Measurements from ENCODE around the gene RMRP. TPM values are rescaled to one million over a fixed set of nuclear protein-coding genes. Genes with fewer than 3 reads are reported as not detected.
A peak's percentile ranks its signal among the peaks of the same experiment; 100 is the strongest.

The RMRP gene
- total RNA-seq, 4 donors from 2014 or later, result 3,539 to 11,174 (median 6,303) TPM

DNA sequence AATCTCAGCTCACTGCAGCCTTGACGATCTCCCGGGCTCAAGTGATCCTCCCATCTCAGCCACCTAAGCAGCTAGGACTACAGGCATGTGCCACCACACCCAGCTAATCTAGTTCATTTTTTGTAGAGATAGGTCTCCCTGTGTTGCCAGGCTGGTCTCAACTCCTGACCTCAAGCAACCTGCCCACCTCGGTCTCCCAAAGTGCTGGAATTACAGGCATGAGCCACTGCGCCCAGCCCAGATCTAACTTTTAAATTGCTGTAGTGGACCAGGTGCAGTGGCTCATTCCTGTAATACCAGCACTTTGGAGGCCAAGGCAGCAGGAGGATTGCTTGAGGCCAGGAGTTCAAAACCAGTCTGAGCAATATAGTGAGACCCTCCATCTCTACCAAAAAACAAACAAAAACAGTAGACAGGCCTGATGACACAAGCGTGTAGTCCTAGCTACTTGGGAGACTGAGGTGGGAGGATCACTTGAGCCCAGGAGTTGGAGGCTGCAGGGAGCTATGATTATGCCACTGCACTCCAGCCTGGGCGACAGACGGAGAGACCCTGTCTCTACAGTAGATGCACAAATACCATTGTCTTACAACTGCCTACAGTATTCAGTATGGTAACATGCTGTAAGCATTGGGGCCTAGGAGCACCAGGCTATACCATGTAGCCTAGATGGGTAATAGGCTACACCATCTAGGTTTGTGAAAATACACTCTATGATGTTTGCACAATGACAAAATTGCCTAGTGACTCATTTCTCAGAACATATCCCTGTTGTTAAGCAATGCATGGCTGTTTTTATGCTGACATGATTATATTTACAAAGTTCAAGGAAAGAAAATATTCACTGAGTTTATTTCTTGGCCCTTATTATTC, 5.6 kb downstream of the RMRP start:
- Histone ChIP-seq H3K36me3 (no peaks in the 10 kb centered on the region), H3K4me1 (peaks cover 2 to 3% of the 10 kb centered on the region in 2 donors), H3K4me3 (replicated peaks in 1 of 3) (no peak overlapping the region), H3K27ac (no peak overlapping the region), H3K9me3 (no peaks in the 10 kb centered on the region), H3K27me3 (no peaks in the 10 kb centered on the region)
- intact Hi-C loops (cut with DNase I), result loop anchor here (5.0 kb wide), 1 partner anchor 75 kb away; no protein-coding TSS in a partner anchor
- WGBS, 2 donors, result 84% methylated on average over 7 of the region's 7 CpGs
- DNase-seq, result no peak
- TF ChIP-seq, protein P1, sequence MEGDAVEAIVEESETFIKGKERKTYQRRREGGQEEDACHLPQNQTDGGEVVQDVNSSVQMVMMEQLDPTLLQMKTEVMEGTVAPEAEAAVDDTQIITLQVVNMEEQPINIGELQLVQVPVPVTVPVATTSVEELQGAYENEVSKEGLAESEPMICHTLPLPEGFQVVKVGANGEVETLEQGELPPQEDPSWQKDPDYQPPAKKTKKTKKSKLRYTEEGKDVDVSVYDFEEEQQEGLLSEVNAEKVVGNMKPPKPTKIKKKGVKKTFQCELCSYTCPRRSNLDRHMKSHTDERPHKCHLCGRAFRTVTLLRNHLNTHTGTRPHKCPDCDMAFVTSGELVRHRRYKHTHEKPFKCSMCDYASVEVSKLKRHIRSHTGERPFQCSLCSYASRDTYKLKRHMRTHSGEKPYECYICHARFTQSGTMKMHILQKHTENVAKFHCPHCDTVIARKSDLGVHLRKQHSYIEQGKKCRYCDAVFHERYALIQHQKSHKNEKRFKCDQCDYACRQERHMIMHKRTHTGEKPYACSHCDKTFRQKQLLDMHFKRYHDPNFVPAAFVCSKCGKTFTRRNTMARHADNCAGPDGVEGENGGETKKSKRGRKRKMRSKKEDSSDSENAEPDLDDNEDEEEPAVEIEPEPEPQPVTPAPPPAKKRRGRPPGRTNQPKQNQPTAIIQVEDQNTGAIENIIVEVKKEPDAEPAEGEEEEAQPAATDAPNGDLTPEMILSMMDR (IDR thresholded peaks at IDR 0.05), result no peak
- no peak for TF ChIP-seq POLR2A (IDR thresholded peaks at IDR 0.05)

DNA sequence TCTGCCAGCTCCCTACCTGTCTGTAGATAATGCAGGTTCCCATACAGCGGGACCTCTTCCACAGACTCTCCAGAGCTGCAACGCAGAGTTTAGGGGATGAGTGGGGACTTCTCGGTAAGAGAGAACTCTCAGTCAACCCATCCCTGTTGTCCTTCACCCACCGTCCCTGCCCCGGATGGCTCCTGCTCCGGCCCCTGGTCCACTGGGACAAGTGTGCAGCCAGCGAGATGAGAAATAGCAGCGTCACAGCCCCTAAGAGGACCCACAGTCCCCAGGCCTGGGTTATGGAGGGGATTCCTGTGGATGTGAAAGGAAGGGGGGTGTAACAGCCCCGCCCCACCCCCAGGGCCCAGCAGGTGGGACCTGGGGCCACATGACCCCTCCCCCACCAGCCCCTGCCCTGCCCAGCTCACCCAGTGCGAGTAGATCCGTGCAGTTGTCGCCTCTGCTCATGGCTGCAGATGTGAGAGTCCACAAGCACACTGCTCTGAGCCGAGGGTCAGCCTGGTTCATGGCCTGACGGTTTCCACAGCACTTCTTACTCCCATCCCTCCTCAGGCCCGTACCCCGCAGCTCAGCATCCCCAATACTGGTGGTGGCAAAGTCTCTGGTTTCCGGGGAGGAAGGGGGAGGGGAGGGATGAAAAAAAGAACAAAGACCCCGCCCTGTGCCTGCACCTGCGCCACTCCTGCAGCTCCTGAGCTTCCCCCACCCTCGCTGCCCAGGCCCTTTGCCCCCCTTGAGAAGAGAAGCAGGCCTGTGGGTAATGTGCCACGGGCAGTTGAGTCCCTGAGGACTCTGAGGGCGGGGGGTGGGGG, 7.3 kb downstream of the RMRP start, which contains the start of gene SIT1:
SIT1 (minus strand) TSS at position 591 of the 818 bp plus-strand sequence; CDS start at position 513, 78 bp downstream.
- Histone ChIP-seq H3K36me3 (no peaks in the 10 kb centered on the region), H3K27me3 (no peaks in the 10 kb centered on the region), H3K4me1 (peaks cover 5 to 9% of the 10 kb centered on the region in 2 donors), H3K27ac (peak within 1 kb of the TSS in 1 of 3 donors; percentile 18), H3K9me3 (no peaks in the 10 kb centered on the region), H3K4me3 (replicated peaks in 1 of 3) (no peak within 1 kb of the TSS)
- intact Hi-C loops (cut with DNase I), result loop anchor here (5.0 kb wide), 1 partner anchor 77 kb away; no protein-coding TSS in a partner anchor
- DNase-seq, result no peak
- TF ChIP-seq, protein P1 (IDR thresholded peaks at IDR 0.05), result no peak
- TF ChIP-seq POLR2A (IDR thresholded peaks at IDR 0.05), result no peak
- 53 to 54% methylated on average over 14 to 16 of the region's 22 CpGs for WGBS, 2 donors

DNA sequence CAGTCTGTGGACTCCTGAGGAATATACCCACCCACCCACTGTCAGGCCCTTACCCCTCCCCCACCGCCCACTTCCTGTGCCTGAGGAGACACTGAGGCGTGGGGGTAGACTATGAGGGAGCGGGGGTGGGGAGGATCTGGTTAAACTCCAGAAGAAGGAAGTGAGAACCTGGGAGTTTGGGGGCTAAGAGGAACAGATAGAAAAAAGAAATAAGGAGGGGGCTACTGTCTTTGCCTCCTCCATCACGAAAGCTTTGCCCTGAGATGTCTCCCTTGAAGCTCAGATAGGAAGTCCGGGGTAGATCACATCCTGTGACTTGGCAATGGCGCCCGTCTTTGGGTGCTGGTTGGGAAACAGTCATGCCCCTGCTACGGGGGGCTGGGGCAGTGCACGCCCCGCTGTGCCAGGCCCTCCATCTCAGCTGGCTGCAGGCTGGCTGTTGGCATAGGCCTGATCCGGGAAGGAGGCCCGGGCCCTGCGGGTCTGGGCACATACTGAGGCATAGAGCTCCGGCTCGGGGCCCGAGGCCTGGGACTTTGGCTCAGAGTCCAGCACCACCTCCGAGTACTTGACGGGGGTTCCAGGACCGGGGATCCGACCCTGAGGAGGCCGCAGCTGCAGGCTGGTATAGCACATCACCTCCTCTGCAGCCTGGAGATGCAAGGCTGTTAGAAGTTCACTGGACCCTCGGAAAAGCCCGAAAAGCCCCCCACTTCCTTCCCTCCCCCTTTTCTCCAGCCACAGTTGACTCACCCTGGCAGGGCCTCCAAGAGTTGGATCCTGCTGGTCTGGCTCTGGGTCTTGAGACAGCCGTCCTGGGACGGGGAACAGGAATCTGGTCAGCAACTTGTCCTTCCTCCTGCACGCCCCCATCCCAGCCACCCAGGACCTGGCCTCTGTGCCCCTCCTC, 8.1 kb downstream of the RMRP start:
- WGBS, 2 donors, result 81 to 82% methylated on average over 20 to 26 of the region's 26 CpGs
- H3K36me3 ChIP-seq, result no peaks in the 10 kb centered on the region
- intact Hi-C loops (cut with DNase I), result loop anchor here (5.0 to 10.0 kb wide), 4 partner anchors 42 to 235 kb away; partner anchors contain the start of gene TESK1
- H3K4me1 ChIP-seq, result peaks cover 5 to 13% of the 10 kb centered on the region in 2 donors
- H3K4me3 ChIP-seq (replicated peaks in 1 of 3), result no peak overlapping the region
- peak overlapping the region in 1 of 3 donors; percentile 17 for H3K27ac ChIP-seq
- H3K27me3 ChIP-seq, result no peaks in the 10 kb centered on the region
- H3K9me3 ChIP-seq, result no peaks in the 10 kb centered on the region
- DNase-seq, result no peak
- no peak for TF ChIP-seq POLR2A (IDR thresholded peaks at IDR 0.05)
- TF ChIP-seq, protein P1 (IDR thresholded peaks at IDR 0.05), result no peak

DNA sequence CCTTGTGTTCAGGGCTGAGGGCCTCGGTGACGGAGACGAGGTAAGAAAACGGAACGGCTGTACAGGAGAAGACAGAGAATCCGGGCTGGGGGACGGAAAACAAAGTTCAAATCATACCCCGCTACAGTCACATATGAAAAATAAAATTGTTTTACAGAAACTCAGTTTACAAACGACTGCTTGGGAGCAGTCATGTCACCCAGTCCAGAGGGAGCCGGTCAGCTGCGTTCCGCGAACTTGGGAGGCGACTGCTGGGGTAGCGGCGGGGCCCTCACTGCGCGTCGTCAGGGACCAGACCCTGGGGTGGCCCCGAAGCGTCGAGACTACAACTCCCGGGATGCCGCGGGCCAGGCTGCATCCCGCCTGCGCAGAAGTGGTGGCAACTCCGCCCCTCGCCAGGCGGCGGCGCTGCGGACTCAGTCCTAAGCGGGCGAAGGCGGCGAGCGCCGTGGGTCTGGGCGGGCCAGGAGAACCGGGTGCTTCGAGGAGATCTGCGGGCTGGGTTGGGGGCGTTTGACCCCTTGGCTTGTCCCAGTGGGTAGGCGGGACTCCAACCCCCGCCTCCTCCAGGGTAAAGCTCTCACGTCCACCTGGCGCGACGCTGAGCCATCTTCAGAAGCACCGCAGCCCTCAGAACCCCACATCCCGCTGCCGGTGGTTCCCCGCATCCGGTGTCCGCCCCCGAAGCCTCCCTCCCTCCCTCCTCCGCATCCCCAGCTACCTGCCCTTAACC, 11.1 kb downstream of the RMRP start:
- Histone ChIP-seq H3K4me1 (peaks cover 5 to 13% of the 10 kb centered on the region in 2 donors), H3K9me3 (no peaks in the 10 kb centered on the region), H3K27me3 (no peaks in the 10 kb centered on the region), H3K36me3 (no peaks in the 10 kb centered on the region), H3K4me3 (replicated peaks in 1 of 3) (peak overlapping the region; percentile 17 to 54 (median 39)), H3K27ac (peak overlapping the region; percentile 78 to 92 (median 90))
- intact Hi-C loops (cut with DNase I), result loop anchor here (5.0 to 10.0 kb wide), 3 partner anchors 39 to 238 kb away; partner anchors contain the start of gene TESK1
- TF ChIP-seq, protein P1 (IDR thresholded peaks at IDR 0.05), result peak; percentile 83 to 99 (median 96)
- TF ChIP-seq POLR2A (IDR thresholded peaks at IDR 0.05), result peak; percentile 62 to 95
- 0 to 1% methylated on average over 19 to 44 of the region's 58 CpGs for WGBS, 2 donors
- DNase-seq, result peak; percentile 93 to 94
